LNCAP (cell line): Measurements from ENCODE around the gene DGCR8.
A peak's percentile ranks its signal among the peaks of the same experiment; 100 is the strongest.

Source experiments
- TF ChIP-seq, protein P1 (sequence below): fragments of 450-650 bp; IDR thresholded peaks from 2 replicates; pipeline ENCODE4 v1.5.1; 2017; ENCODE audit warnings: mild to moderate bottlenecking

DGCR8 gene

DNA sequence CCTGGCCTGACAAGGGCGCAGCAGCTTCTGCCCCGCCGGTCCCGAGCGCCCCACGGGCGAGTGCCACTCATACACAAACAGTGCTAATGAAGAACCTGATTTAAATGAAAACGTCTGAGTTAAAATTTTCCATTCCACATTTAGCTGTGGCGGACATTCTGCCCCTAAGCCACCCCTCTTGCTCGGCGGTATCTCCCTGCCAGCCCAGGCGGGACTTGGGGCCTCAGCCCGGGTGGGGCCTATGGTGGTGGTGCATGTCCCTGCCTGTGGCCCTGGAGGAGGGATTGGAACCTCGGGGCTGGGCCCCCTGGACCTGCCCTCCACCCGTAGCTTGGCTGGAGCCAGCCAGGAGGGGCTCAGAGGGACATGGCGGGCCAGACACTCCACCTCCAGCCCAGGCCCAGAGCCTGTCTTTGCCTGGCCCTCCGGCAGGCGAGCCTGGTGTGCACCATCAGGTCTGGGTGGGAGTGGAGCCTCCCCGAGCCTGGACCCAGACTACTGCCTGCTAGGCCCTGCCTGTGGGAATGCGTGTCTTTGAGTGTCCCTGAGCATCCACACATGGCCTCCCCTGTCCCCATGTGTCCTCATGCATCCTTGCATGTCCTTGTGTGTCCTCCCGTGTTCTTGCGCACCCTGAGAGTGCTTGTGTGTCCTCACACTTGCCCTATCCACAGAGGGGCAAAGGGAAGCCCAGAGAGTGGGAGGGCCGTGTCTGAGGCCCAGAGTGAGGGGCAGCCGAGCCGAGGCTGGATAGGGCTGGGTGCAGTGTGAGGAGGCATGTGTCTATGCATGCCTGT lies 56.0 kb downstream of the DGCR8 start:
- TF ChIP-seq, protein P1, sequence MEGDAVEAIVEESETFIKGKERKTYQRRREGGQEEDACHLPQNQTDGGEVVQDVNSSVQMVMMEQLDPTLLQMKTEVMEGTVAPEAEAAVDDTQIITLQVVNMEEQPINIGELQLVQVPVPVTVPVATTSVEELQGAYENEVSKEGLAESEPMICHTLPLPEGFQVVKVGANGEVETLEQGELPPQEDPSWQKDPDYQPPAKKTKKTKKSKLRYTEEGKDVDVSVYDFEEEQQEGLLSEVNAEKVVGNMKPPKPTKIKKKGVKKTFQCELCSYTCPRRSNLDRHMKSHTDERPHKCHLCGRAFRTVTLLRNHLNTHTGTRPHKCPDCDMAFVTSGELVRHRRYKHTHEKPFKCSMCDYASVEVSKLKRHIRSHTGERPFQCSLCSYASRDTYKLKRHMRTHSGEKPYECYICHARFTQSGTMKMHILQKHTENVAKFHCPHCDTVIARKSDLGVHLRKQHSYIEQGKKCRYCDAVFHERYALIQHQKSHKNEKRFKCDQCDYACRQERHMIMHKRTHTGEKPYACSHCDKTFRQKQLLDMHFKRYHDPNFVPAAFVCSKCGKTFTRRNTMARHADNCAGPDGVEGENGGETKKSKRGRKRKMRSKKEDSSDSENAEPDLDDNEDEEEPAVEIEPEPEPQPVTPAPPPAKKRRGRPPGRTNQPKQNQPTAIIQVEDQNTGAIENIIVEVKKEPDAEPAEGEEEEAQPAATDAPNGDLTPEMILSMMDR = no peak

DNA sequence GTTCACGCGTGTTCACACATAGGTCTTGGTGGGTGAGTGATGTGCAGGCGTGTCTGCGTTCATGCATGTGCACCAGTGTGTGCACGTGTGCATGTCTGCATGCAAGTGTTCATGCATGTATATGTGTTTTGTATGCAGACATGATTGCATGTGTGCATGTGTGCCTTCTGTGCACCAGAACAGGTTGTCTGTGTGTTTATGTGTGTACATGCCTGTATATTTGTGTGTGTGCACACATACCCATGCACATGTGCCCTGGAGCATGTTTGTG lies 56.5 kb downstream of the DGCR8 start:
- TF ChIP-seq, protein P1 = no peak

DNA sequence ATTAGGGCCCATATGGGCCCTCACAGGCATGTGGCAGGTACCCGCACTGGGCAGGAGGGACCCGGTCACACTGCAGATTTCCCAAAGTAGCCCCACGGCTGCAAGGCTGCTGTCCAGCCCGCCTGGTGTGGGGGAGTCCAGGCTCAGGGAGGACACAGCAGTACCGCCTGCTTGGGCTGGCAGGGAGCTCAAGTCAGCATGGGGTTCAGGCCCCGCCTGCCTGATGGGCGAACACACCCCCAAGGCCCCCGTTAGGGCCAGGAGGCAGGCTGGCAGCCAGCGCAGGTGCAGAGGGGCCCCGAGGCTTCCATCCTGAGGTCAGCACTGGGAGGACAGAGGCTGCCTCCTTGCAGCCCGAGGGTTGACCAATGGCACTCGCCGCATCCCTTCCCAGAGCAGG lies 57.1 kb downstream of the DGCR8 start:
- TF ChIP-seq, protein P1 = no peak

DNA sequence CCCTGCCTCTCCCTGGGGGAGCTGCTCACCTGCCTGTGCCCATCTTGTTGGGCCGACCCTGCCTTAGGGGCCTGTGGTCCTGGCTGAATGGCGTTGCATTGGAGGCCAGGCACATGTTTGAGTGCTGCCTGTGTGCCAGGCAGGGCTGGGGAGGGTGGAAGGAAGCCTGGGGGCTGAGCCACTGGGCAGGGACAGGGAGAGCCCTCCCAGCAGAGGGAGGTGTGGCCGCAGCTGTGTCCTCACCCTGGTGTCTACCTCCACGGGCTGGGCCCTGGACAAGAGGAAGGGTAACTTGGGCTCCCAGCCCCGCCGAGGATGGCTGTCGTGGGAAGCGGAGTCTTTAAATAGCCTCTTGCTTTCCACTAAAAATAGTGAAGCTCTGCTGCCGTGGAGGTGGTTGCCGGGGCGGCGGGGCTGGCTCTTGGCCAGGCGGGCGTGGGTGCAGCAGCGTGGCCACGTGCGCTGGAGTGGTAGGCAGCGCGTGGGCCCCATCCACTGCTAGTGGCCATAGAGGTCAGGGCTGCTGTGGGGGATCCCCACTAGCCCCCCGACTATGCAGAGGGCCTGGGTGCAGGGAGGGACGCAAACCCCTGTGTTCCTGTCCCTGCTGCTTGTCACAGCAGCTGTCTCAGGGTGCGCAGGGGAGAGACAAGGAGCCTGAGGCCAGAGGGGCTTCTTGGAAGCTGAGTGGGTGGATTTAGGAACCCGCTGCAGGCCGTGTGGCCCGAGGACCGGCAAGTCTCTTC lies 57.8 kb downstream of the DGCR8 start:
- TF ChIP-seq, protein P1 = no peak

DNA sequence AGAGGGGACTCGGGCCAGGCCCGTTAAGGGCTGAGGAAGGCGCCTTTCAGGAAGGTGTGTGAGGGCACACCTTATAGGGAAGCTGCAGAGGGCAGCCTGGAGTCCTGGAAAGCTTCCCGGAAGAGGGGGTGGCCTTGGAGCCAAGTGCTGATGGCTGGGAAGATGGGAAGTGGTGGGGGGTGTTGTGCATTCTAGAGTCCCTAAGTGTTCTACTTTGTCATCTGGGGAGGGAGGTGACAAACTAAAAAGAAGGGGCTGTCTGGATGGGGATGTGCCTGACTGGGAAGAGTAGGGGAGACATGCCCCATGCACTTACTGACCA lies 58.3 kb downstream of the DGCR8 start:
- TF ChIP-seq, protein P1 = peak; percentile 17; the same call in 1 of the 2 replicates

DNA sequence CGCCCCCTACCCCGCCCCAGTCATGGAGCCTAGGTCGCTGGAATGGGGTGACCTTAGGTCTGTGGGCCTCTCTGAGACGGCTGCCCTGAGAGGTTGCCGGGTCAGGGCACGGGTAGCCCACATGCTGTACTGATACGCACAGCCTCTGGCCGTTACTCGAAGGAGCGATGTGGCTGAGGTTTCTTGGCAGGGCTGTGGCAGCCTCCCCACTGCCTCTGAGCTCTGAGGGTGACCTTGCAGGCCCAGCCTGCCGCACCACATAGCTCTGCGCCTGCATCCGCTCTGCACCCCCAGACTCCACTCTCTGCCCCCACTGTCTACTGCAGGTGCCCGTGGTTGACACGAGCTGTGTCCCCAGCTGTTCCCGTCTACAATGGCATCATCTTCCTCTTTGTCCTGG lies 58.8 kb downstream of the DGCR8 start:
- TF ChIP-seq, protein P1 = no peak

DNA sequence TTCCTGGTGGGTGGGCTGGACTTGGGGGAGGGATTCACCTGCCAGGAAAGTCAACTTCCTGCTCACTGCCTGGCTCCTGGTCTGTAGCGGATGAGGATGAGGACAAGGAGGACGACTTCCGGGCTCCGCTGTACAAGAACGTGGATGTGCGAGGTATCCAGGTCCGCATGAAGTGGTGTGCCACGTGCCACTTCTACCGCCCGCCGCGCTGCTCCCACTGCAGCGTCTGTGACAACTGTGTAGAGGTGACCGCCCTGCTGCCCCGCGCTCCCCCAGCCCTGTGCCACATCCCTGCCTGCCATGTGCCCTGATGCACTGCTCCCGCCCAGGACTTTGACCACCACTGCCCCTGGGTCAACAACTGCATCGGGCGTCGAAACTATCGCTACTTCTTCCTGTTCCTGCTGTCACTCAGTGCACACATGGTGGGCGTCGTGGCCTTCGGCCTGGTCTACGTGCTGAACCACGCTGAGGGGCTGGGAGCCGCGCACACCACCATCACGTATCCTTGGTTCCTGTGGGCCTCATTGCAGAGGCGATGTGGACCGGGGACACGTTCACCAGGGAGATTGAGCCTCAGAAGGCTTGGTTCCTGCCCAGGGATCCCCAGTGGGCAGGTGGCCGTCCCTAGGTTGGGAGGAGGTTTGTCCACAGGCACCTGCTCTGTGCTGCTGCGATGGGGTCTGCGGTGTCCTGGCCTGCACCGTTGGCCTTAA lies 59.5 kb downstream of the DGCR8 start:
- TF ChIP-seq, protein P1 = no peak
